ENCODE results near the gene ZBED6.

DNA sequence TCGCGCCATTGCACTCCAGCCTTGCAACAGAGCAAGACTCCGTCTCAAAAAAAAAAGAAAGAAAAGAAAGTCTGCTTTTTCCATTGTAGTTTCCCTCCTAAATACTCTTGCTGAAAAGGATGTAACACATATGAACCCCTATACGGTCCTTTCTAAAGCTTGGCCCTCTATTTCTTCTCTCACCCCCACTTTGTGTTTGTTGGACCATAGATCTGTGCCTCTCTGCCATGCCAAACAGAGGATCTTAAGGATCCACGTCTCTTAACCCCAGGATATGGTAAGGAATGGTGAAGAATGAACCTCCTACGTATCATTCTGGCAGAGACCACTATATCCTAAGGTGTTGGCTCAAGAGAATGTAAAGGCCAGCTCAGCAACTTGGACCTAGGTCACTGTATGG lies 49.1 kb upstream of the ZBED6 start:
- TF ChIP-seq, protein P1, sequence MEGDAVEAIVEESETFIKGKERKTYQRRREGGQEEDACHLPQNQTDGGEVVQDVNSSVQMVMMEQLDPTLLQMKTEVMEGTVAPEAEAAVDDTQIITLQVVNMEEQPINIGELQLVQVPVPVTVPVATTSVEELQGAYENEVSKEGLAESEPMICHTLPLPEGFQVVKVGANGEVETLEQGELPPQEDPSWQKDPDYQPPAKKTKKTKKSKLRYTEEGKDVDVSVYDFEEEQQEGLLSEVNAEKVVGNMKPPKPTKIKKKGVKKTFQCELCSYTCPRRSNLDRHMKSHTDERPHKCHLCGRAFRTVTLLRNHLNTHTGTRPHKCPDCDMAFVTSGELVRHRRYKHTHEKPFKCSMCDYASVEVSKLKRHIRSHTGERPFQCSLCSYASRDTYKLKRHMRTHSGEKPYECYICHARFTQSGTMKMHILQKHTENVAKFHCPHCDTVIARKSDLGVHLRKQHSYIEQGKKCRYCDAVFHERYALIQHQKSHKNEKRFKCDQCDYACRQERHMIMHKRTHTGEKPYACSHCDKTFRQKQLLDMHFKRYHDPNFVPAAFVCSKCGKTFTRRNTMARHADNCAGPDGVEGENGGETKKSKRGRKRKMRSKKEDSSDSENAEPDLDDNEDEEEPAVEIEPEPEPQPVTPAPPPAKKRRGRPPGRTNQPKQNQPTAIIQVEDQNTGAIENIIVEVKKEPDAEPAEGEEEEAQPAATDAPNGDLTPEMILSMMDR (IDR thresholded peaks at IDR 0.05), result no peak
- TF ChIP-seq EZH2 (IDR thresholded peaks at IDR 0.05), result no peak
